Mesendoderm (in vitro differentiated cells): ENCODE data around the gene NKG7.

Source experiments
- DNase-seq: peaks from one replicate; pipeline ENCODE4 v3.0.0; 2013
- H2AK5ac ChIP-seq: 2 replicates; pipeline ENCODE4 v1.6.1; 2013; ENCODE audit warnings: low read length, inconsistent platforms
- H2BK120ac ChIP-seq: 2 replicates; pipeline ENCODE4 v1.6.1; 2013; ENCODE audit warnings: low read depth, mild to moderate bottlenecking, low read length, moderate library complexity, mixed read lengths
- H2BK15ac ChIP-seq: replicated peaks from 2 replicates; pipeline ENCODE4 v1.6.1; 2013; ENCODE audit warnings: low read depth, mild to moderate bottlenecking, moderate library complexity
- H2BK5ac ChIP-seq: 2 replicates; pipeline ENCODE4 v1.6.1; 2013; ENCODE audit warnings: low read length, inconsistent platforms
- H3K18ac ChIP-seq: 2 replicates; pipeline ENCODE4 v1.6.1; 2013; ENCODE audit warnings: mild to moderate bottlenecking, low read length, mixed read lengths
- H3K23ac ChIP-seq: one replicate; pipeline ENCODE4 v1.6.1; 2013; ENCODE audit warnings: low read length
- H3K27ac ChIP-seq: 2 replicates; pipeline ENCODE4 v1.5.1; 2013; ENCODE audit warnings: low read depth, mild to moderate bottlenecking, inconsistent platforms, low read length, moderate library complexity
- H3K27me3 ChIP-seq: 2 replicates; pipeline ENCODE4 v1.6.1; 2013; ENCODE audit warnings: low read length, control low read depth, mild to moderate bottlenecking, inconsistent platforms; ENCODE audit not compliant: insufficient read depth, poor library complexity
- H3K36me3 ChIP-seq: 2 replicates; pipeline ENCODE4 v1.6.1; 2013; ENCODE audit warnings: low read length, inconsistent platforms; ENCODE audit not compliant: control insufficient read depth, insufficient read depth
- H3K4ac ChIP-seq: one replicate; pipeline ENCODE4 v1.6.1; 2013; ENCODE audit warnings: low read depth, mild to moderate bottlenecking, low read length, moderate library complexity
- H3K4me1 ChIP-seq: 2 replicates; pipeline ENCODE4 v1.6.1; 2013; ENCODE audit warnings: low read depth, low read length, inconsistent platforms; ENCODE audit not compliant: control insufficient read depth
- H3K4me2 ChIP-seq: 2 replicates; pipeline ENCODE4 v1.6.1; 2013; ENCODE audit warnings: low read length
- H3K4me3 ChIP-seq: 2 replicates; pipeline ENCODE4 v1.5.1; 2013; ENCODE audit warnings: mild to moderate bottlenecking, low read length
- H3K56ac ChIP-seq: one replicate; pipeline ENCODE4 v1.6.1; 2013; ENCODE audit warnings: low read length
- H3K79me1 ChIP-seq: 2 replicates; pipeline ENCODE4 v1.6.1; 2013; ENCODE audit warnings: low read length, inconsistent platforms
- H3K79me2 ChIP-seq: 2 replicates; pipeline ENCODE4 v1.6.1; 2013; ENCODE audit warnings: mild to moderate bottlenecking, low read length; ENCODE audit not compliant: control insufficient read depth, insufficient read depth
- H3K9ac ChIP-seq: 2 replicates; pipeline ENCODE4 v1.6.1; 2013; ENCODE audit warnings: low read length, inconsistent platforms
- H4K5ac ChIP-seq: one replicate; pipeline ENCODE4 v1.6.1; 2013; ENCODE audit warnings: low read length
- H4K8ac ChIP-seq: one replicate; pipeline ENCODE4 v1.6.1; 2013; ENCODE audit warnings: low read depth, mild to moderate bottlenecking, control low read depth, low read length, moderate library complexity
- WGBS: extraction: QIAGEN DNeasy Blood & Tissue Kit; methylation state at CpG from one replicate; pipeline ENCODE4 v1.1.7; 2013; ENCODE audit warnings: low lambda C conversion rate, missing lambda C conversion rate; ENCODE audit not compliant: insufficient coverage; ENCODE audit errors: extremely low coverage; 5-methylcytosine and 5-hydroxymethylcytosine counted together

Gene NKG7

GRCh38 chr19:51354742-51355148, 17.7 kb downstream of the NKG7 start:
- Histone ChIP-seq H3K79me2 (no peaks in the 10 kb centered on the region), H3K79me1 (no peaks in the 10 kb centered on the region), H2AK5ac (no peak overlapping the region), H3K27me3 (no peaks in the 10 kb centered on the region), H2BK120ac (no peak overlapping the region), H2BK15ac (no peak overlapping the region), H3K4me3 (no peak overlapping the region), H4K8ac (no peak overlapping the region), H3K4me2 (no peak overlapping the region), H3K4ac (no peak overlapping the region), H3K27ac (no peak overlapping the region), H4K5ac (no peak overlapping the region), H3K56ac (no peak overlapping the region), H2BK5ac (no peak overlapping the region), H3K4me1 (peaks cover 5% of the 10 kb centered on the region), H3K18ac (no peak overlapping the region), H3K36me3 (no peaks in the 10 kb centered on the region), H3K23ac (no peak overlapping the region), H3K9ac (no peak overlapping the region)
- WGBS = no CpG with 5 or more reads among the region's 8 CpGs
- peak; percentile 84 for DNase-seq

- H3K4ac ChIP-seq = no peak overlapping the region
- H3K36me3 ChIP-seq = no peaks in the 10 kb centered on the region
- H2BK5ac ChIP-seq = no peak overlapping the region
- H3K79me1 ChIP-seq = no peaks in the 10 kb centered on the region
- H3K79me2 ChIP-seq = no peaks in the 10 kb centered on the region
- peaks cover 5% of the 10 kb centered on the region for H3K4me1 ChIP-seq
- no peak overlapping the region for H3K4me3 ChIP-seq
- H3K9ac ChIP-seq = peak overlapping the region; percentile 31
- peak; percentile 65 for DNase-seq
- H2AK5ac ChIP-seq = peak overlapping the region; percentile 37
- no peak overlapping the region for H4K5ac ChIP-seq
- no peak overlapping the region for H3K18ac ChIP-seq
- H3K27ac ChIP-seq = no peak overlapping the region
- peak overlapping the region; percentile 54 for H3K56ac ChIP-seq
- H3K23ac ChIP-seq = no peak overlapping the region
- no peak overlapping the region for H3K4me2 ChIP-seq
- H4K8ac ChIP-seq = no peak overlapping the region
- H2BK120ac ChIP-seq = no peak overlapping the region
- no peak overlapping the region for H2BK15ac ChIP-seq
- no peaks in the 10 kb centered on the region for H3K27me3 ChIP-seq
- no CpG with 5 or more reads among the region's 12 CpGs for WGBS
Measured at GRCh38 chr19:51354103-51354741, 18.2 kb downstream of the NKG7 start.

GRCh38 chr19:51352783-51353360, 19.6 kb downstream of the NKG7 start:
- H3K9ac ChIP-seq = no peak overlapping the region
- H2BK5ac ChIP-seq = no peak overlapping the region
- H2BK15ac ChIP-seq = no peak overlapping the region
- no peak overlapping the region for H3K27ac ChIP-seq
- no peak overlapping the region for H2AK5ac ChIP-seq
- H4K5ac ChIP-seq = no peak overlapping the region
- H3K18ac ChIP-seq = no peak overlapping the region
- no peak for DNase-seq
- H3K4ac ChIP-seq = no peak overlapping the region
- H3K4me3 ChIP-seq = no peak overlapping the region
- no CpG with 5 or more reads among the region's 16 CpGs for WGBS
- H3K4me1 ChIP-seq = peaks cover 5% of the 10 kb centered on the region
- H3K56ac ChIP-seq = no peak overlapping the region
- H2BK120ac ChIP-seq = no peak overlapping the region
- H3K23ac ChIP-seq = no peak overlapping the region
- H4K8ac ChIP-seq = no peak overlapping the region
- H3K79me1 ChIP-seq = no peaks in the 10 kb centered on the region
- H3K79me2 ChIP-seq = no peaks in the 10 kb centered on the region
- H3K4me2 ChIP-seq = no peak overlapping the region
- H3K36me3 ChIP-seq = no peaks in the 10 kb centered on the region
- no peaks in the 10 kb centered on the region for H3K27me3 ChIP-seq

- Histone ChIP-seq H3K23ac (no peak overlapping the region), H3K27ac (no peak overlapping the region), H3K56ac (no peak overlapping the region), H3K4me1 (peaks cover 5% of the 10 kb centered on the region), H2BK120ac (no peak overlapping the region), H3K79me2 (no peaks in the 10 kb centered on the region), H3K79me1 (no peaks in the 10 kb centered on the region), H3K4me2 (no peak overlapping the region), H3K9ac (no peak overlapping the region), H3K18ac (no peak overlapping the region), H3K36me3 (no peaks in the 10 kb centered on the region), H2BK5ac (no peak overlapping the region), H2BK15ac (no peak overlapping the region), H4K8ac (no peak overlapping the region), H4K5ac (no peak overlapping the region), H3K27me3 (no peaks in the 10 kb centered on the region), H3K4me3 (no peak overlapping the region), H2AK5ac (no peak overlapping the region), H3K4ac (no peak overlapping the region)
- WGBS = no CpG with 5 or more reads among the region's 11 CpGs
- no peak for DNase-seq
Measured at GRCh38 chr19:51351266-51351990, 21.0 kb downstream of the NKG7 start.

DNA sequence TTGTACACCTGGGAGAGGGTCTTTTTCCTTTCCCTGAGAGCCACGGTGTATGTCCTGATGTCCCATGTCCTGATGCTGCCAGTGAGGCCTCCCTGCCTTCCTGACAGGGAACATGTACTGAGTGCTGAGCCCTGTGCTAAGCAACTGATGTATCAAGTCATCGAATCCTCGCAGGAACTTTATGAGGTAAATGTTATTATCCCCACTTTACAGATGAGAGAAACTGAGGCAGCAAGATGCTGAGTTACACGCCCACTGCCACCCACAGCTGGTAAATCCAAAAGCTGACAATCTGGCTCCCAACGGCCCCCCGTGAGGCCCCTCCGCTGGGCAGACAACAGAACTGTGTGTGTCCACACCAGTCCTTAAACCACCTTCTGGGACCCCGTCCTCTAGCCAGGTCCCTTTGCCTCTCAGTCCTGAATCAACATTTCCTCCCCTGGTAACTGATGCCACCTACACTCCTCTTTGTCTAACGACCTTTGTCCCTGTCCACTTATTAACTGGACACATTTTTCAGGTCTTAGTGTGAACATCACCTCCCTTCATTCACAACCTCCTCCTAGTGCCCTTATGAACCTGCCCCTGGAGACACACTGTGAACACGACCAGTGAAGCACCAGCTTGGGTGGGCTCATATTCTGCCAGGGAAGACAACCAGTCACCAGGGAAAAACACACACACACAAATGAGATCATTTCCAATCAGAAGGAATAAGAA, 25.1 kb downstream of the NKG7 start:
- H4K8ac ChIP-seq = no peak overlapping the region
- no peaks in the 10 kb centered on the region for H3K27me3 ChIP-seq
- H3K4me2 ChIP-seq = no peak overlapping the region
- no peaks in the 10 kb centered on the region for H3K36me3 ChIP-seq
- no peak overlapping the region for H3K23ac ChIP-seq
- H3K9ac ChIP-seq = no peak overlapping the region
- WGBS = no CpG with 5 or more reads among the region's 10 CpGs
- no peaks in the 10 kb centered on the region for H3K79me2 ChIP-seq
- DNase-seq = no peak
- H2BK15ac ChIP-seq = no peak overlapping the region
- no peak overlapping the region for H3K56ac ChIP-seq
- peaks cover 4% of the 10 kb centered on the region for H3K4me1 ChIP-seq
- no peak overlapping the region for H3K18ac ChIP-seq
- no peak overlapping the region for H2BK5ac ChIP-seq
- no peak overlapping the region for H3K27ac ChIP-seq
- H2BK120ac ChIP-seq = no peak overlapping the region
- no peak overlapping the region for H3K4me3 ChIP-seq
- no peaks in the 10 kb centered on the region for H3K79me1 ChIP-seq
- no peak overlapping the region for H3K4ac ChIP-seq
- H4K5ac ChIP-seq = no peak overlapping the region
- no peak overlapping the region for H2AK5ac ChIP-seq
